ENCODE results near the gene DOCK6. TPM values are rescaled to one million over a fixed set of nuclear protein-coding genes. Genes with fewer than 3 reads are reported as not detected.

The DOCK6 gene
- total RNA-seq, 2 donors from 2014 or later, result 93.8 to 111 TPM

GRCh38 chr19:11300811-11301120, 38.4 kb upstream of the DOCK6 start:
- Histone ChIP-seq H3K27ac (ENCODE audit: low read depth, low read length) (no peak overlapping the region), H3K4me1 (ENCODE audit: control insufficient read depth, insufficient read depth, low read length) (peaks cover 6% of the 10 kb centered on the region), H3K36me3 (ENCODE audit: control insufficient read depth, insufficient read depth, low read length) (no peaks in the 10 kb centered on the region), H3K27me3 (ENCODE audit: control insufficient read depth, insufficient read depth, low read length, poor library complexity, severe bottlenecking) (no peaks in the 10 kb centered on the region), H3K9me3 (ENCODE audit: control insufficient read depth, low read length) (no peaks in the 10 kb centered on the region), H3K9ac (ENCODE audit: extremely low read depth, low read length, poor library complexity, severe bottlenecking) (no peak overlapping the region), H3K4me3 (ENCODE audit: low read length) (no peak overlapping the region)
- no peak for TF ChIP-seq CTCF (conservative IDR thresholded peaks at IDR 0.05)
- Mint-ChIP-seq H3K27ac (no peak overlapping the region), H3K4me1 (peaks cover under 1% of the 10 kb centered on the region), H3K36me3 (ENCODE audit: low read depth) (no peaks in the 10 kb centered on the region), H3K4me3 (no peak overlapping the region), H3K27me3 (ENCODE audit: insufficient read depth) (peaks cover 6% of the 10 kb centered on the region), H3K9me3 (peaks cover 5% of the 10 kb centered on the region)
- DNase-seq, result no peak
- WGBS, 2 experiments (ENCODE audit: insufficient coverage in 1 of 2, insufficient read length in 1 of 2), result 86 to 88% methylated on average over 1 to 11 of the region's 11 CpGs

GRCh38 chr19:11299946-11300810, 37.9 kb upstream of the DOCK6 start:
- no peak overlapping the region for H3K4me3 Mint-ChIP-seq
- H3K4me1 Mint-ChIP-seq, result peaks cover 2% of the 10 kb centered on the region

GRCh38 chr19:11296264-11296663, 33.9 kb upstream of the DOCK6 start:
- H3K4me1 Mint-ChIP-seq, result peaks cover 6% of the 10 kb centered on the region
- no peak overlapping the region for H3K4me3 Mint-ChIP-seq
- Histone ChIP-seq H3K9ac (ENCODE audit: extremely low read depth, low read length, poor library complexity, severe bottlenecking) (no peak overlapping the region), H3K36me3 (ENCODE audit: control insufficient read depth, insufficient read depth, low read length) (no peaks in the 10 kb centered on the region), H3K27ac (ENCODE audit: low read depth, low read length) (no peak overlapping the region), H3K4me1 (ENCODE audit: control insufficient read depth, insufficient read depth, low read length) (peaks cover 6% of the 10 kb centered on the region), H3K4me3 (ENCODE audit: low read length) (no peak overlapping the region), H3K27me3 (ENCODE audit: control insufficient read depth, insufficient read depth, low read length, poor library complexity, severe bottlenecking) (no peaks in the 10 kb centered on the region), H3K9me3 (ENCODE audit: control insufficient read depth, low read length) (no peaks in the 10 kb centered on the region)
- peaks cover 5% of the 10 kb centered on the region for H3K9me3 Mint-ChIP-seq
- no peak for TF ChIP-seq CTCF (conservative IDR thresholded peaks at IDR 0.05)
- WGBS, 2 experiments (ENCODE audit: insufficient coverage in 1 of 2, insufficient read length in 1 of 2), result 88 to 90% methylated on average over 7 of the region's 7 CpGs
- H3K36me3 Mint-ChIP-seq (ENCODE audit: low read depth), result no peaks in the 10 kb centered on the region
- no peak overlapping the region for H3K27ac Mint-ChIP-seq
- H3K27me3 Mint-ChIP-seq (ENCODE audit: insufficient read depth), result peaks cover 4% of the 10 kb centered on the region
- DNase-seq, result no peak

More at GRCh38 chr19:11299946-11300810, 37.9 kb upstream of the DOCK6 start:
- no peaks in the 10 kb centered on the region for H3K9me3 ChIP-seq (ENCODE audit: control insufficient read depth, low read length)
- Mint-ChIP-seq H3K27me3 (ENCODE audit: insufficient read depth) (peaks cover 6% of the 10 kb centered on the region), H3K27ac (no peak overlapping the region), H3K36me3 (ENCODE audit: low read depth) (no peaks in the 10 kb centered on the region), H3K9me3 (peaks cover 5% of the 10 kb centered on the region)
- H3K9ac ChIP-seq (ENCODE audit: extremely low read depth, low read length, poor library complexity, severe bottlenecking), result no peak overlapping the region
- no peak for TF ChIP-seq CTCF (conservative IDR thresholded peaks at IDR 0.05)
- 91 to 94% methylated on average over 7 to 8 of the region's 8 CpGs for whole genome bisulfite sequencing, 2 experiments (ENCODE audit: insufficient coverage in 1 of 2, insufficient read length in 1 of 2)
- no peak overlapping the region for H3K4me3 ChIP-seq (ENCODE audit: low read length)
- H3K27me3 ChIP-seq (ENCODE audit: control insufficient read depth, insufficient read depth, low read length, poor library complexity, severe bottlenecking), result no peaks in the 10 kb centered on the region
- H3K4me1 ChIP-seq (ENCODE audit: control insufficient read depth, insufficient read depth, low read length), result peaks cover 6% of the 10 kb centered on the region
- H3K27ac ChIP-seq (ENCODE audit: low read depth, low read length), result no peak overlapping the region
- no peak for DNase-seq
- H3K36me3 ChIP-seq (ENCODE audit: control insufficient read depth, insufficient read depth, low read length), result no peaks in the 10 kb centered on the region

Measured in endodermal cell (in vitro differentiated cells).